ENCODE measurements around the gene ISLR. TPM values are rescaled to one million over a fixed set of nuclear protein-coding genes. Genes with fewer than 3 reads are reported as not detected.

Gene ISLR
- total RNA-seq, 1 experiment from 2014 or later, result 0.11 TPM

DNA sequence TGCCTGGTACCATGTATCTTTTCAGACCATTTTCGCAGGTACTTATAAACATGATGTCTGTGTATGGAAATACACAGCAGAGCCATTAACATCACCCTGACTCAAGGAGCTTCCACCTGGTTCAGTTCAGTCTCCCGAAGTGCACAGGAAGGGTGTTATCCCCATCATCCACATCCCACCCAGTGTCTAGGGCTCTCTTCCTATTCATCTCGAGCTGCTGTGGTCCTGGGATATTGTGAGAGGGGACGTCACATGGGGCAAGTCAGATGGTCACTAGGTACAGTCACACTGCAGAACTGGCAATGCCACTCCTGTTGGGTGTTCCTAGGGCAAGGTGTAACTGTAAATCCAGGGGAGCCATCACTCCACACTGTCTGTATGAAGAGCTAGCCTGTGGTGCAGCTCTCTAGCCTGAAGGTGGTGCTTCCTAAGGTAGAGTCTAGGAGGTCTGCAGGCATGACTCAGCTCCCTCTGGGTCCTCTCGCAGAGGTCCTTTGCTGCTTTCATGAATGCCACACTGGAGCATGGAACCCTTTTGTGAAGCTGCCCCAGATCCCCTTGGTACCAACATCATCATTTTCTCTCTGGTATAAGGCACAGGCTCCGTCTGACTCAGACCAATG is 29.2 kb upstream of the ISLR start:
- H3K14ac ChIP-seq (ENCODE audit: insufficient read depth, low read length), result no peak overlapping the region
- H3K4me1 ChIP-seq (ENCODE audit: insufficient read depth, low read length), result peaks cover 10% of the 10 kb centered on the region; the same call in 1 of the 2 replicates
- H3K79me2 ChIP-seq (ENCODE audit: insufficient read depth, low read length), result no peaks in the 10 kb centered on the region
- H3K23ac ChIP-seq (ENCODE audit: insufficient read length, low read depth, low read length), result no peak overlapping the region
- H4K5ac ChIP-seq (ENCODE audit: insufficient read length, low read depth, low read length), result no peak overlapping the region
- peak; percentile 75 for DNase-seq
- no CpG with 5 or more reads among the region's 6 CpGs for WGBS (ENCODE audit: extremely low coverage, insufficient read length, low lambda C conversion rate)
- Mint-ChIP-seq H3K36me3 (ENCODE audit: insufficient read depth in 1 of 3, low read depth in 3 of 3) (peaks cover 0 to 5% (median 4%) of the 10 kb centered on the region in 3 experiments; a peak in 1 of 7 replicates), H3K27ac (no peak overlapping the region), H3K4me3 (no peak overlapping the region), H3K9me3 (peaks cover 3 to 12% of the 10 kb centered on the region in 2 experiments), H3K27me3 (ENCODE audit: low read depth) (peaks cover 14% of the 10 kb centered on the region), H3K4me1 (peaks cover 31 to 36% of the 10 kb centered on the region in 2 experiments)
- H3K27me3 ChIP-seq (ENCODE audit: insufficient read depth, low read length), result no peaks in the 10 kb centered on the region
- no peak overlapping the region for H2BK5ac ChIP-seq (ENCODE audit: insufficient read length, low read length)
- no peak overlapping the region for H2BK15ac ChIP-seq (ENCODE audit: low read depth, low read length)
- TF ChIP-seq, protein P1, sequence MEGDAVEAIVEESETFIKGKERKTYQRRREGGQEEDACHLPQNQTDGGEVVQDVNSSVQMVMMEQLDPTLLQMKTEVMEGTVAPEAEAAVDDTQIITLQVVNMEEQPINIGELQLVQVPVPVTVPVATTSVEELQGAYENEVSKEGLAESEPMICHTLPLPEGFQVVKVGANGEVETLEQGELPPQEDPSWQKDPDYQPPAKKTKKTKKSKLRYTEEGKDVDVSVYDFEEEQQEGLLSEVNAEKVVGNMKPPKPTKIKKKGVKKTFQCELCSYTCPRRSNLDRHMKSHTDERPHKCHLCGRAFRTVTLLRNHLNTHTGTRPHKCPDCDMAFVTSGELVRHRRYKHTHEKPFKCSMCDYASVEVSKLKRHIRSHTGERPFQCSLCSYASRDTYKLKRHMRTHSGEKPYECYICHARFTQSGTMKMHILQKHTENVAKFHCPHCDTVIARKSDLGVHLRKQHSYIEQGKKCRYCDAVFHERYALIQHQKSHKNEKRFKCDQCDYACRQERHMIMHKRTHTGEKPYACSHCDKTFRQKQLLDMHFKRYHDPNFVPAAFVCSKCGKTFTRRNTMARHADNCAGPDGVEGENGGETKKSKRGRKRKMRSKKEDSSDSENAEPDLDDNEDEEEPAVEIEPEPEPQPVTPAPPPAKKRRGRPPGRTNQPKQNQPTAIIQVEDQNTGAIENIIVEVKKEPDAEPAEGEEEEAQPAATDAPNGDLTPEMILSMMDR (conservative IDR thresholded peaks at IDR 0.05), result peak; percentile 52; the same call in 2 of the 3 replicates
- no peak overlapping the region for H3K56ac ChIP-seq (ENCODE audit: insufficient read length, low read depth, low read length)
- H2AFZ ChIP-seq (ENCODE audit: low read length), result no peak overlapping the region
- no peak overlapping the region for H3K27ac ChIP-seq (ENCODE audit: insufficient read length, low read depth, low read length)
- no peaks in the 10 kb centered on the region for H4K20me1 ChIP-seq (ENCODE audit: control insufficient read depth, insufficient read depth, insufficient read length)
- H3K4me2 ChIP-seq (ENCODE audit: insufficient read depth, insufficient read length, low read length), result no peak overlapping the region
- no peak overlapping the region for H2BK20ac ChIP-seq (ENCODE audit: low read depth, low read length, poor library complexity, severe bottlenecking)
- H4K91ac ChIP-seq (ENCODE audit: insufficient read length, low read depth, low read length), result no peak overlapping the region
- H3K4ac ChIP-seq (ENCODE audit: low read depth, low read length), result no peak overlapping the region
- H2BK12ac ChIP-seq (ENCODE audit: insufficient read length, low read depth, low read length), result no peak overlapping the region
- no peak overlapping the region for H3K9ac ChIP-seq (ENCODE audit: extremely low read depth, insufficient read length, low read length)
- no peak overlapping the region for H2AK5ac ChIP-seq (ENCODE audit: insufficient read length, low read length)
- H2BK120ac ChIP-seq (ENCODE audit: low read depth, low read length, poor library complexity, severe bottlenecking), result no peak overlapping the region
- H3K18ac ChIP-seq (ENCODE audit: insufficient read length, low read depth, low read length), result no peak overlapping the region
- H3K9me3 ChIP-seq (ENCODE audit: control insufficient read depth, low read depth, low read length), result no peaks in the 10 kb centered on the region
- H3K23me2 ChIP-seq (ENCODE audit: insufficient read length, low read depth, low read length, poor library complexity, severe bottlenecking), result no peaks in the 10 kb centered on the region
- H4K8ac ChIP-seq (replicated peaks; ENCODE audit: insufficient read length, low read depth, low read length), result no peak overlapping the region
- H3T11ph ChIP-seq (ENCODE audit: low read length), result no peak overlapping the region
- no peaks in the 10 kb centered on the region for H3K79me1 ChIP-seq (ENCODE audit: insufficient read depth, low read depth, low read length, poor library complexity, severe bottlenecking)

Data from H9 (cell line).